K562 (cell line): Measurements from ENCODE around the gene CRYBG1. TPM values are rescaled to one million over a fixed set of nuclear protein-coding genes. Genes with fewer than 3 reads are reported as not detected.

Experiments
- ATAC-seq: fragments of 200-7000 bp; cut with Tn5 transposase; 3 replicates; pipeline ENCODE4 v1.9.1; 2020; ENCODE audit warnings: moderate library complexity
- BruUV-seq: library from RNA; stranded (reverse); fragments of 400-500 nt; replicated peaks from 2 replicates; lab custom pipeline; 2021; lab: Mats Ljungman, UMichigan
- CTCF ChIA-PET: fragments of 300-600 bp; formaldehyde crosslinking; extraction: SDS; loops from one replicate; lab custom pipeline; 2021; ENCODE audit warnings: low intra/inter-chr PET ratio; lab: Yijun Ruan, JAX
- POLR2A ChIA-PET: fragments of 300-600, 350-650 bp; sonication (Branson Sonifier 250); formaldehyde crosslinking; extraction: SDS; loops from one replicate; lab custom pipeline; 2021; ENCODE audit warnings: antibody characterized with exemption, inconsistent platforms; lab: Yijun Ruan, JAX
- DNase-seq, 4 experiments: peaks; one replicate each; pipeline versions ENCODE4 v3.0.0 to v3.0.0-alpha.2; 2011 to 2018; ENCODE audit warnings: low spot score in 3 of 4, mixed read lengths in 3 of 4; ENCODE audit errors: extremely low read depth in 1 of 4
- FAIRE-seq: peaks from 2 replicates; lab custom pipeline; 2011; peaks lifted over from hg19 to GRCh38; lab: Jason Lieb, UNC
- H2AFZ ChIP-seq: 2 replicates; pipeline ENCODE4 v1.6.0; 2011; ENCODE audit warnings: low read depth, low read length, control low read depth, inconsistent platforms
- H3K27ac ChIP-seq: fragments of 200-600 bp; 3 replicates; pipeline ENCODE4 v1.8.0; 2011; ENCODE audit warnings: low read depth, mild to moderate bottlenecking, control low read depth, inconsistent platforms, low read length, moderate library complexity, mixed read lengths; ENCODE audit errors: extremely low read depth
- H3K27me3 ChIP-seq, 2 experiments: fragments of 300-600 bp in 1 of 2; 2 replicates in 1 of 2; 3 replicates in 1 of 2; pipeline versions ENCODE4 v1.6.0 to v1.8.0; 2011; ENCODE audit warnings: inconsistent platforms in 2 of 2, low read length in 2 of 2, mild to moderate bottlenecking in 1 of 2, mixed read lengths in 1 of 2, moderate library complexity in 1 of 2; ENCODE audit not compliant: control insufficient read depth in 2 of 2, insufficient read depth in 2 of 2
- H3K36me3 ChIP-seq: fragments of 300-600 bp; 3 replicates; pipeline ENCODE4 v1.8.0; 2011; ENCODE audit warnings: mild to moderate bottlenecking, low read length, inconsistent platforms; ENCODE audit not compliant: control insufficient read depth, insufficient read depth
- H3K4me1 ChIP-seq, 2 experiments: fragments of 200-600 bp in 1 of 2; replicated peaks in 1 of 2; 2 replicates in 1 of 2; 3 replicates in 1 of 2; pipeline versions ENCODE4 v1.5.1 to v1.8.0; 2011; ENCODE audit warnings: inconsistent platforms in 2 of 2, low read length in 2 of 2, mild to moderate bottlenecking in 1 of 2, mixed read lengths in 1 of 2, moderate library complexity in 1 of 2; ENCODE audit not compliant: control insufficient read depth in 2 of 2, insufficient read depth in 2 of 2
- H3K4me2 ChIP-seq: 2 replicates; pipeline ENCODE4 v1.6.1; 2011; ENCODE audit warnings: low read length, control low read depth, inconsistent platforms, mixed read lengths; ENCODE audit not compliant: insufficient read depth
- H3K4me3 ChIP-seq: fragments of 200-600 bp; sonication (generic), shearing (Covaris generic); 2 replicates; pipeline ENCODE4 v1.5.1; 2016; ENCODE audit warnings: control low read depth, inconsistent platforms
- H3K79me2 ChIP-seq: fragments of 200-600 bp; 3 replicates; pipeline ENCODE4 v1.8.0; 2011; ENCODE audit warnings: low read length, inconsistent platforms; ENCODE audit not compliant: control insufficient read depth, insufficient read depth
- H3K9ac ChIP-seq, 2 experiments: 2 replicates each; pipeline versions ENCODE4 v1.6.0 to v1.6.1; 2011; ENCODE audit warnings: low read depth in 2 of 2, low read length in 2 of 2, control low read depth in 1 of 2, inconsistent platforms in 1 of 2, mild to moderate bottlenecking in 1 of 2, mixed read lengths in 1 of 2; ENCODE audit not compliant: insufficient read depth in 1 of 2
- H3K9me1 ChIP-seq: one replicate; pipeline ENCODE4 v1.6.0; 2011; ENCODE audit warnings: inconsistent platforms, mild to moderate bottlenecking, low read length, moderate library complexity; ENCODE audit not compliant: control insufficient read depth, insufficient read depth
- H3K9me3 ChIP-seq: replicated peaks from 2 replicates; pipeline ENCODE4 v1.5.1; 2011; ENCODE audit warnings: low read depth, low read length, inconsistent platforms; ENCODE audit not compliant: control insufficient read depth, insufficient read depth
- H4K20me1 ChIP-seq: replicated peaks from 2 replicates; pipeline ENCODE4 v1.6.1; 2011; ENCODE audit warnings: low read length, inconsistent platforms, mixed read lengths; ENCODE audit not compliant: control insufficient read depth, insufficient read depth
- CTBP1 ChIP-seq: fragments of 450-650 bp; IDR thresholded peaks from 2 replicates; pipeline ENCODE4 v1.6.1; 2016; ENCODE audit warnings: borderline replicate concordance
- E2F3 ChIP-seq: fragments of 250-450 bp; sonication (Bioruptor Pico); IDR thresholded peaks from 2 replicates; pipeline ENCODE4 v1.4.0; 2020; ENCODE audit warnings: mild to moderate bottlenecking
- MAFF ChIP-seq: IDR thresholded peaks from 2 replicates; pipeline ENCODE4 v1.6.1; 2012; ENCODE audit warnings: low read length, improper control_type of control experiment
- PYGO2 ChIP-seq: fragments of 450-650 bp; IDR thresholded peaks from 2 replicates; pipeline ENCODE4 v1.6.1; 2016; ENCODE audit warnings: mild to moderate bottlenecking, missing genetic modification characterization, moderate library complexity, missing compliant biosample characterization
- RBBP5 ChIP-seq: fragments of 200-600 bp; sonication (generic); IDR thresholded peaks from 2 replicates; pipeline ENCODE4 v1.6.1; 2012; ENCODE audit warnings: borderline replicate concordance, mild to moderate bottlenecking, low read length, control low read depth, inconsistent platforms; ENCODE audit not compliant: insufficient read depth, poor library complexity, severe bottlenecking
- RCOR1 ChIP-seq, 2 experiments: IDR thresholded peaks; 2 replicates each; pipeline ENCODE4 v1.6.1; 2012; ENCODE audit warnings: low read depth in 2 of 2, low read length in 2 of 2, borderline replicate concordance in 1 of 2, improper control_type of control experiment in 1 of 2
- XRCC5 ChIP-seq: fragments of 200-400 bp; formaldehyde crosslinking; IDR thresholded peaks from 2 replicates; pipeline ENCODE4 v1.6.1; 2017; ENCODE audit warnings: low read depth, mild to moderate bottlenecking, low read length
- YY1 ChIP-seq, 3 experiments: IDR thresholded peaks; 2 replicates each; pipeline ENCODE4 v1.6.1; 2011; ENCODE audit warnings: low read length in 2 of 3, mild to moderate bottlenecking in 2 of 3, moderate library complexity in 2 of 3, borderline replicate concordance in 1 of 3, control low read depth in 1 of 3, low read depth in 1 of 3; ENCODE audit not compliant: insufficient read depth in 3 of 3, insufficient replicate concordance in 2 of 3, control insufficient read depth in 1 of 3, insufficient read length in 1 of 3; ENCODE audit errors: extremely low read depth in 1 of 3
- ZFX ChIP-seq: sonication (generic); formaldehyde crosslinking; IDR thresholded peaks from 2 replicates; pipeline ENCODE4 v1.8.0; 2022; ENCODE audit warnings: mild to moderate bottlenecking, missing genetic modification reagents, moderate library complexity
- ZNF23 ChIP-seq: fragments of 250-450 bp; sonication (Bioruptor Pico); IDR thresholded peaks from 2 replicates; pipeline ENCODE4 v1.4.0; 2020; ENCODE audit warnings: mild to moderate bottlenecking
- ZNF316 ChIP-seq: fragments of 450-650 bp; IDR thresholded peaks from 2 replicates; pipeline ENCODE4 v1.6.1; 2016
- ZNF41 ChIP-seq: fragments of 250-450 bp; sonication (Bioruptor Pico); conservative IDR thresholded peaks from 2 replicates; pipeline ENCODE4 v1.4.0; 2020; ENCODE audit warnings: mild to moderate bottlenecking
- ZNF431 ChIP-seq: sonication (generic); formaldehyde crosslinking; IDR thresholded peaks from 2 replicates; pipeline ENCODE4 v1.8.0; 2022; ENCODE audit warnings: mild to moderate bottlenecking, missing genetic modification reagents
- ZNF583 ChIP-seq: fragments of 250-450 bp; sonication (Bioruptor Pico); IDR thresholded peaks from 2 replicates; pipeline ENCODE4 v1.4.0; 2020
- ZNF79 ChIP-seq: fragments of 250-450 bp; sonication (Bioruptor Pico); IDR thresholded peaks from 2 replicates; pipeline ENCODE4 v1.4.0; 2020; ENCODE audit warnings: low read depth, mild to moderate bottlenecking, moderate library complexity
- WGBS: fragments of 100-300 bp; shearing (Covaris generic); methylation state at CpG from one replicate; pipeline ENCODE4 v1.1.6; 2016; ENCODE audit warnings: low coverage, mixed read lengths; ENCODE audit not compliant: insufficient coverage; ENCODE audit errors: missing lambda C conversion rate; 5-methylcytosine and 5-hydroxymethylcytosine counted together
- in situ Hi-C: fragments of 300-500 bp; cut with MboI; formaldehyde crosslinking; loops from 4 replicates; pipeline ENCODE4 v1.15.0; 2018; ENCODE audit warnings: inconsistent platforms, mixed read lengths
- intact Hi-C: fragments of 100-400 bp; cut with micrococcal nuclease; formaldehyde crosslinking; loops from 2 replicates; pipeline ENCODE4 v1.14.2; 2022
- polyA plus RNA-seq, 8 experiments: library from polyadenylated mRNA; depleted of rRNA in 4 of 8; stranded (reverse) in 5 of 8; unstranded in 3 of 8; fragments of >200 nt; fragmentation: Nextera tagmentation in 2 of 8; fragmentation: Illumina TruSeq in 1 of 8; extraction: Ambion mirVana in 2 of 8; extraction: Trizol in 1 of 8; gene quantifications; 2 replicates each; pipeline versions ENCODE4 v1.2.1 to v1.2.3, GENCODE V29; 2011 to 2014; ENCODE audit warnings: inconsistent platforms in 1 of 8, missing spikeins in 1 of 8
- total RNA-seq, 7 experiments: library from RNA; depleted of rRNA in 6 of 7; stranded (reverse); fragments of >200 nt in 6 of 7; fragmentation: Illumina TruSeq in 2 of 7; extraction: Trizol in 2 of 7; gene quantifications; 2 replicates each; pipeline versions ENCODE4 v1.2.1 to v1.2.3, GENCODE V29; 2011 to 2021; ENCODE audit warnings: low replicate concordance in 1 of 7
- TF ChIP-seq, protein P1 (sequence below): sonication (generic); formaldehyde crosslinking; IDR thresholded peaks from 2 replicates; pipeline ENCODE4 v1.8.1; 2023; ENCODE audit warnings: mild to moderate bottlenecking, missing genetic modification reagents
- TF ChIP-seq, protein P2 (sequence below): fragments of 450-650 bp; formaldehyde crosslinking; IDR thresholded peaks from 2 replicates; pipeline ENCODE4 v1.4.0; 2020; ENCODE audit warnings: mild to moderate bottlenecking, moderate library complexity
- TF ChIP-seq, protein P3 (sequence below): fragments of 450-650 bp; IDR thresholded peaks from 2 replicates; pipeline ENCODE4 v1.6.1; 2016

The CRYBG1 gene
- total and polyA plus RNA-seq, 9 of the 15 experiments (the other 6 are each of a cell fraction or from before 2014, with no cell fraction given) = 0.07 to 0.47 (median 0.11) TPM

DNA sequence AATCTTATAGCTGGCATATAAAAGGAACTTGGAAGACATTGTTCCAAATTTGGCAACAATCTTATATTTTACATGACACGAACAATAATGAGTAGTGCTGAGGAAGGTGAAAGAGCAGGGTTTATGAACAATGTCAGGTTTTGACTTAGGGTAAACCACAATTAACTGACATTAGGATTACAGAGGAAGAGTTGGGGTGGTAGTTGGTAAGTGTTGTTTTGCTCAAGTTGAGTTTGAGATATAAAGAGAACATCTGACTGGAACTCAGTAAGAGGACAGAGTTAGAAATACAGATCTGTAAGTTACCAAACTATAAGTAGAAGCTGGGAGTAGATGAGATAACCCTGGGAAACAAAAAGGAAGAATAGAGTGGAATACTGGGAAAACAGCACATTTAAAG lies 253.6 kb downstream of the CRYBG1 start:
- peaks cover 28% of the 10 kb centered on the region for H3K36me3 ChIP-seq
- intact Hi-C loops = no loop called here
- ChIA-PET CTCF (no interaction called here), POLR2A (no interaction called here)
- FAIRE-seq (no peak), ATAC-seq (no peak), DNase-seq (no peak)
- H4K20me1 ChIP-seq = no peaks in the 10 kb centered on the region
- H3K4me1 ChIP-seq = no peaks in the 10 kb centered on the region
- no peaks in the 10 kb centered on the region for H3K79me2 ChIP-seq
- 80% methylated on average over 1 of the region's 1 CpG for WGBS
- H2AFZ ChIP-seq = no peak overlapping the region
- H3K27ac ChIP-seq = no peak overlapping the region
- H3K4me2 ChIP-seq = no peak overlapping the region
- in situ Hi-C loops = no loop called here
- H3K9me3 ChIP-seq = no peaks in the 10 kb centered on the region
- no peaks in the 10 kb centered on the region for H3K27me3 ChIP-seq
- no TSS peak for BruUV-seq
- H3K4me3 ChIP-seq = no peak overlapping the region
- H3K9ac ChIP-seq = no peak overlapping the region
- H3K9me1 ChIP-seq = no peaks in the 10 kb centered on the region
- TF ChIP-seq RCOR1 (IDR thresholded peaks at IDR 0.05; ENCODE audit: borderline replicate concordance in 1 of 2, low read depth in 2 of 2, low read length in 2 of 2) = no peak
- no peak for TF ChIP-seq XRCC5
- TF ChIP-seq ZNF583 (CRISPR knock-in tag) = no peak
- no peak for TF ChIP-seq PYGO2 (tag)
- TF ChIP-seq CTBP1 = no peak
- no peak for TF ChIP-seq ZNF41 (CRISPR knock-in tag)
- TF ChIP-seq, protein P1, sequence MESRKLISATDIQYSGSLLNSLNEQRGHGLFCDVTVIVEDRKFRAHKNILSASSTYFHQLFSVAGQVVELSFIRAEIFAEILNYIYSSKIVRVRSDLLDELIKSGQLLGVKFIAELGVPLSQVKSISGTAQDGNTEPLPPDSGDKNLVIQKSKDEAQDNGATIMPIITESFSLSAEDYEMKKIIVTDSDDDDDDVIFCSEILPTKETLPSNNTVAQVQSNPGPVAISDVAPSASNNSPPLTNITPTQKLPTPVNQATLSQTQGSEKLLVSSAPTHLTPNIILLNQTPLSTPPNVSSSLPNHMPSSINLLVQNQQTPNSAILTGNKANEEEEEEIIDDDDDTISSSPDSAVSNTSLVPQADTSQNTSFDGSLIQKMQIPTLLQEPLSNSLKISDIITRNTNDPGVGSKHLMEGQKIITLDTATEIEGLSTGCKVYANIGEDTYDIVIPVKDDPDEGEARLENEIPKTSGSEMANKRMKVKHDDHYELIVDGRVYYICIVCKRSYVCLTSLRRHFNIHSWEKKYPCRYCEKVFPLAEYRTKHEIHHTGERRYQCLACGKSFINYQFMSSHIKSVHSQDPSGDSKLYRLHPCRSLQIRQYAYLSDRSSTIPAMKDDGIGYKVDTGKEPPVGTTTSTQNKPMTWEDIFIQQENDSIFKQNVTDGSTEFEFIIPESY (CRISPR knock-in tag) = no peak
- no peak for TF ChIP-seq MAFF
- TF ChIP-seq, protein P2, sequence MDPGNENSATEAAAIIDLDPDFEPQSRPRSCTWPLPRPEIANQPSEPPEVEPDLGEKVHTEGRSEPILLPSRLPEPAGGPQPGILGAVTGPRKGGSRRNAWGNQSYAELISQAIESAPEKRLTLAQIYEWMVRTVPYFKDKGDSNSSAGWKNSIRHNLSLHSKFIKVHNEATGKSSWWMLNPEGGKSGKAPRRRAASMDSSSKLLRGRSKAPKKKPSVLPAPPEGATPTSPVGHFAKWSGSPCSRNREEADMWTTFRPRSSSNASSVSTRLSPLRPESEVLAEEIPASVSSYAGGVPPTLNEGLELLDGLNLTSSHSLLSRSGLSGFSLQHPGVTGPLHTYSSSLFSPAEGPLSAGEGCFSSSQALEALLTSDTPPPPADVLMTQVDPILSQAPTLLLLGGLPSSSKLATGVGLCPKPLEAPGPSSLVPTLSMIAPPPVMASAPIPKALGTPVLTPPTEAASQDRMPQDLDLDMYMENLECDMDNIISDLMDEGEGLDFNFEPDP = no peak
- no peak for TF ChIP-seq E2F3 (CRISPR knock-in tag)
- no peak for TF ChIP-seq ZFX (CRISPR knock-in tag)
- no peak for TF ChIP-seq ZNF316
- no peak for TF ChIP-seq ZNF79 (CRISPR knock-in tag)
- no peak for TF ChIP-seq ZNF431 (CRISPR knock-in tag)
- TF ChIP-seq ZNF23 = no peak
- no peak for TF ChIP-seq RBBP5
- TF ChIP-seq, protein P3, sequence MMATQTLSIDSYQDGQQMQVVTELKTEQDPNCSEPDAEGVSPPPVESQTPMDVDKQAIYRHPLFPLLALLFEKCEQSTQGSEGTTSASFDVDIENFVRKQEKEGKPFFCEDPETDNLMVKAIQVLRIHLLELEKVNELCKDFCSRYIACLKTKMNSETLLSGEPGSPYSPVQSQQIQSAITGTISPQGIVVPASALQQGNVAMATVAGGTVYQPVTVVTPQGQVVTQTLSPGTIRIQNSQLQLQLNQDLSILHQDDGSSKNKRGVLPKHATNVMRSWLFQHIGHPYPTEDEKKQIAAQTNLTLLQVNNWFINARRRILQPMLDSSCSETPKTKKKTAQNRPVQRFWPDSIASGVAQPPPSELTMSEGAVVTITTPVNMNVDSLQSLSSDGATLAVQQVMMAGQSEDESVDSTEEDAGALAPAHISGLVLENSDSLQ = no peak
- TF ChIP-seq YY1 (IDR thresholded peaks at IDR 0.05; ENCODE audit: borderline replicate concordance in 1 of 3, control insufficient read depth in 1 of 3, extremely low read depth in 1 of 3, insufficient read depth in 3 of 3, insufficient read length in 1 of 3, insufficient replicate concordance in 2 of 3, low read depth in 1 of 3, low read length in 2 of 3) = no peak
